Karpas-422 (cell line): ENCODE measurements around the gene CAMKMT. TPM values are rescaled to one million over a fixed set of nuclear protein-coding genes. Genes with fewer than 3 reads are reported as not detected.

ENCODE experiments used
- DNase-seq: peaks from one replicate; pipeline ENCODE4 v3.0.0-alpha.2; 2015
- H2AFZ ChIP-seq: fragments of 200-600 bp; sonication (generic); 2 replicates; pipeline ENCODE4 v1.6.1; 2014; ENCODE audit warnings: antibody characterized with exemption, low read length, mixed read lengths
- H3K27ac ChIP-seq: fragments of 200-600 bp; sonication (generic); 2 replicates; pipeline ENCODE4 v1.5.1; 2014; ENCODE audit warnings: mild to moderate bottlenecking, low read length, moderate library complexity
- H3K27me3 ChIP-seq: fragments of 200-600 bp; sonication (generic); 2 replicates; pipeline ENCODE4 v1.6.1; 2014; ENCODE audit warnings: low read length, mixed read lengths
- H3K36me3 ChIP-seq: fragments of 200-600 bp; sonication (generic); 2 replicates; pipeline ENCODE4 v1.6.1; 2014; ENCODE audit warnings: low read length, mixed read lengths; ENCODE audit not compliant: insufficient read depth
- H3K4me1 ChIP-seq: fragments of 200-600 bp; sonication (generic); 2 replicates; pipeline ENCODE4 v1.6.1; 2014; ENCODE audit warnings: mild to moderate bottlenecking, low read length, mixed read lengths
- H3K4me2 ChIP-seq: fragments of 200-600 bp; sonication (generic); 2 replicates; pipeline ENCODE4 v1.6.1; 2014; ENCODE audit warnings: low read length, low read depth, mild to moderate bottlenecking; ENCODE audit not compliant: poor library complexity, severe bottlenecking
- H3K4me3 ChIP-seq: fragments of 200-600 bp; sonication (generic); 2 replicates; pipeline ENCODE4 v1.5.1; 2014; ENCODE audit warnings: mild to moderate bottlenecking, antibody characterized with exemption, low read length, mixed read lengths
- H3K79me2 ChIP-seq: fragments of 200-600 bp; sonication (generic); 2 replicates; pipeline ENCODE4 v1.6.1; 2014; ENCODE audit warnings: mild to moderate bottlenecking, low read length, mixed read lengths
- H3K9ac ChIP-seq: fragments of 200-600 bp; sonication (generic); 2 replicates; pipeline ENCODE4 v1.6.0; 2014; ENCODE audit warnings: low read length
- H3K9me2 ChIP-seq: fragments of 200-600 bp; sonication (generic), shearing (Covaris generic); replicated peaks from 2 replicates; pipeline ENCODE4 v1.6.0; 2014; ENCODE audit warnings: mild to moderate bottlenecking, low read length, moderate library complexity; ENCODE audit not compliant: insufficient read depth
- H3K9me3 ChIP-seq: fragments of 300-700, 200-600 bp; sonication (generic); 2 replicates; pipeline ENCODE4 v1.6.1; 2014; ENCODE audit warnings: low read length, mixed read lengths
- H4K20me1 ChIP-seq: fragments of 200-600 bp; sonication (generic); 2 replicates; pipeline ENCODE4 v1.6.1; 2014; ENCODE audit warnings: mild to moderate bottlenecking, antibody characterized with exemption, low read length, low read depth; ENCODE audit not compliant: insufficient read depth
- total RNA-seq: library from RNA; depleted of rRNA; stranded (reverse); fragments of >200 nt; shearing (Covaris generic); gene quantifications from 2 replicates; pipeline ENCODE4 v1.2.3, GENCODE V29; 2014; ENCODE audit warnings: low replicate concordance

CAMKMT gene
- total RNA-seq, 1 experiment from 2014 or later: 30.8 TPM

GRCh38 chr2:44620189-44620990 is 258.6 kb downstream of the CAMKMT start:
- Histone ChIP-seq H3K79me2 (no peaks in the 10 kb centered on the region), H4K20me1 (0 out of 2 replicates have a peak, but pooled peaks cover 4% of the 10 kb centered on the region), H2AFZ (no peak overlapping the region), H3K4me2 (no peak overlapping the region), H3K36me3 (no peaks in the 10 kb centered on the region), H3K4me3 (no peak overlapping the region), H3K9ac (no peak overlapping the region), H3K4me1 (peaks cover 12% of the 10 kb centered on the region), H3K27me3 (no peaks in the 10 kb centered on the region), H3K9me2 (no peaks in the 10 kb centered on the region), H3K9me3 (no peaks in the 10 kb centered on the region), H3K27ac (no peak overlapping the region)
- DNase-seq: peak; percentile 35

DNA sequence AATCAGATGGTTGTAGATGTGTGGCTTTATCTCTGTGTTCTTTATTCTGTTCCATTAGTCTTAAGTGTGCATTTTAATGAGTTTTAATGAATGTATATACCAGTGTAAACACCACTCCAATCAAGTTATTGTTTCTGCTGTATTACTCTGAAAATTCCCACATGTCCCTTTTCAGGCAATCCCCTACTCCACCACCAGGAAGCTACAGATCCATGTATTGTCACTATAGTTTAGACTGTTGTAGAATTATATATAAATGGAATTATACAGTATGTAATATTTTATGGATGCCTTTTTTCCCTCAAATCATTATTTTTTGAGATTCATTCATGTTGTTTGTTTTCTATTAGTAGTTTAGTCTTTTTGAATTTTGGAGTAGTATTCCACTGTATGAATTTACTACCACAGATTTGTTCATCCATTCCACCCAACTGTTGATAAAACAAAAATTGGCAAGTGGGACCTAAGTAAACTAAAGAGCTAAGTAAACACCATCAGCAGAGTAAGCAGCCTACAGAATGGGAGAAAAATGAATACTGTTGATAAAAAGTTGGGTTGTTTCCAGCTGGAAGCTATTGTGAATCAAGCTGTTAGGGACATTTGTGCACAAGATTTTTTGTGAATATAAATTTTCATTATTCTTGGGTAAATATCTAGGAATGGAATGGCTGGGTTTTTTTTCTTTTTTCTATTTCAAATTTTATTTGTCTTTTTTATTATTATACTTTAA is 262.0 kb downstream of the CAMKMT start:
- no peak overlapping the region for H3K4me3 ChIP-seq
- no peak overlapping the region for H2AFZ ChIP-seq
- no peaks in the 10 kb centered on the region for H3K9me2 ChIP-seq
- H3K4me2 ChIP-seq: no peak overlapping the region
- H3K9ac ChIP-seq: no peak overlapping the region
- no peaks in the 10 kb centered on the region for H3K36me3 ChIP-seq
- H3K9me3 ChIP-seq: no peaks in the 10 kb centered on the region
- no peaks in the 10 kb centered on the region; the same call in 1 of the 2 replicates for H4K20me1 ChIP-seq
- no peaks in the 10 kb centered on the region for H3K27me3 ChIP-seq
- no peak overlapping the region for H3K27ac ChIP-seq
- peak; percentile 33 for DNase-seq
- no peaks in the 10 kb centered on the region for H3K79me2 ChIP-seq
- H3K4me1 ChIP-seq: no peaks in the 10 kb centered on the region

GRCh38 chr2:44628297-44628696 is 266.6 kb downstream of the CAMKMT start:
- Histone ChIP-seq H3K36me3 (no peaks in the 10 kb centered on the region), H4K20me1 (no peaks in the 10 kb centered on the region; the same call in 1 of the 2 replicates), H3K9me2 (no peaks in the 10 kb centered on the region), H3K27ac (no peak overlapping the region), H3K9me3 (no peaks in the 10 kb centered on the region), H3K9ac (no peak overlapping the region), H3K79me2 (no peaks in the 10 kb centered on the region), H3K4me2 (no peak overlapping the region), H3K27me3 (no peaks in the 10 kb centered on the region), H2AFZ (no peak overlapping the region), H3K4me1 (no peaks in the 10 kb centered on the region), H3K4me3 (no peak overlapping the region)
- DNase-seq: no peak

- Histone ChIP-seq H3K4me3 (no peak overlapping the region), H3K9me2 (no peaks in the 10 kb centered on the region), H4K20me1 (peaks cover 3% of the 10 kb centered on the region; the same call in 1 of the 2 replicates), H3K4me2 (no peak overlapping the region), H3K4me1 (no peaks in the 10 kb centered on the region), H3K36me3 (no peaks in the 10 kb centered on the region), H2AFZ (no peak overlapping the region), H3K27me3 (no peaks in the 10 kb centered on the region), H3K9me3 (no peaks in the 10 kb centered on the region), H3K79me2 (no peaks in the 10 kb centered on the region), H3K9ac (no peak overlapping the region), H3K27ac (no peak overlapping the region)
- no peak for DNase-seq
These were observed 271.4 kb downstream of the CAMKMT start for GRCh38 chr2:44632931-44633689.

DNA sequence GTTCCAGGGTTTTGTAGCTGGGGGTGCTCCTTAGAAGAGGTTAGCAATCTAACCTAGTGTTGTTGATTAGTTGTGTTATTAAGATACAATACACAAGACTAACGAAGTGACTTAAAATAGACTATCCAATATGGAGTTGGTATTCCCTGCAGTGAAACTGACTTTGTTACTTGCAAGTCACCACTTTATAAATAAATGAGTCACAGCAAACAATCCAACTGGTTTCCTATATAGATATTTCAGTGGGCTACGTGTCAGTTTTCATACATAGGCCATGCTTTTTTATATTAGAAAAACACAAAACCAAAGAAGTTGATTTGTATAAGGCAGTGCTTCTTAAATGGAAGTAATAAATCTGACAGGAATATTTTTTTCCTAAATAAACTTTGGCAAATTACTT is 274.0 kb downstream of the CAMKMT start:
- Histone ChIP-seq H4K20me1 (peaks cover 3% of the 10 kb centered on the region; the same call in 1 of the 2 replicates), H3K36me3 (no peaks in the 10 kb centered on the region), H3K4me1 (no peaks in the 10 kb centered on the region), H2AFZ (no peak overlapping the region), H3K27me3 (no peaks in the 10 kb centered on the region), H3K27ac (no peak overlapping the region), H3K9me2 (no peaks in the 10 kb centered on the region), H3K79me2 (no peaks in the 10 kb centered on the region), H3K4me3 (no peak overlapping the region), H3K4me2 (no peak overlapping the region), H3K9me3 (no peaks in the 10 kb centered on the region), H3K9ac (no peak overlapping the region)
- DNase-seq: no peak

GRCh38 chr2:44638649-44639048 is 276.9 kb downstream of the CAMKMT start:
- DNase-seq: no peak

GRCh38 chr2:44639399-44639798 is 277.7 kb downstream of the CAMKMT start:
- DNase-seq: no peak
- no peak overlapping the region for H3K4me2 ChIP-seq
- H3K9me3 ChIP-seq: no peaks in the 10 kb centered on the region
- no peak overlapping the region for H3K9ac ChIP-seq
- no peaks in the 10 kb centered on the region for H3K27me3 ChIP-seq
- H3K36me3 ChIP-seq: no peaks in the 10 kb centered on the region
- H2AFZ ChIP-seq: no peak overlapping the region
- H4K20me1 ChIP-seq: peaks cover 9% of the 10 kb centered on the region; the same call in 1 of the 2 replicates
- no peak overlapping the region for H3K27ac ChIP-seq
- H3K79me2 ChIP-seq: no peaks in the 10 kb centered on the region
- no peaks in the 10 kb centered on the region for H3K9me2 ChIP-seq
- H3K4me1 ChIP-seq: no peaks in the 10 kb centered on the region
- H3K4me3 ChIP-seq: no peak overlapping the region

More at GRCh38 chr2:44638649-44639048, 276.9 kb downstream of the CAMKMT start:
- Histone ChIP-seq H3K9me2 (no peaks in the 10 kb centered on the region), H3K36me3 (no peaks in the 10 kb centered on the region), H3K79me2 (no peaks in the 10 kb centered on the region), H3K4me3 (no peak overlapping the region), H3K27me3 (no peaks in the 10 kb centered on the region), H3K27ac (no peak overlapping the region), H3K9ac (no peak overlapping the region), H2AFZ (no peak overlapping the region), H3K4me1 (no peaks in the 10 kb centered on the region), H4K20me1 (peaks cover 9% of the 10 kb centered on the region; the same call in 1 of the 2 replicates), H3K9me3 (no peaks in the 10 kb centered on the region), H3K4me2 (no peak overlapping the region)
